CD4-positive, alpha-beta T cell treated with Interleukin-2 at 100 ng/mL for 4 hours (primary cell): ENCODE results near the gene ARFGAP2.

Experiments
- DNase-seq: peaks from one replicate; pipeline ENCODE4 v3.0.0-alpha.2; 2020; ENCODE audit warnings: low spot score

ARFGAP2 gene

GRCh38 chr11:47187723-47188122 lies 11.0 kb upstream of the ARFGAP2 start:
- no peak for DNase-seq

GRCh38 chr11:47186700-47187695 lies 10.3 kb upstream of the ARFGAP2 start:
- DNase-seq = peak; percentile 35

DNA sequence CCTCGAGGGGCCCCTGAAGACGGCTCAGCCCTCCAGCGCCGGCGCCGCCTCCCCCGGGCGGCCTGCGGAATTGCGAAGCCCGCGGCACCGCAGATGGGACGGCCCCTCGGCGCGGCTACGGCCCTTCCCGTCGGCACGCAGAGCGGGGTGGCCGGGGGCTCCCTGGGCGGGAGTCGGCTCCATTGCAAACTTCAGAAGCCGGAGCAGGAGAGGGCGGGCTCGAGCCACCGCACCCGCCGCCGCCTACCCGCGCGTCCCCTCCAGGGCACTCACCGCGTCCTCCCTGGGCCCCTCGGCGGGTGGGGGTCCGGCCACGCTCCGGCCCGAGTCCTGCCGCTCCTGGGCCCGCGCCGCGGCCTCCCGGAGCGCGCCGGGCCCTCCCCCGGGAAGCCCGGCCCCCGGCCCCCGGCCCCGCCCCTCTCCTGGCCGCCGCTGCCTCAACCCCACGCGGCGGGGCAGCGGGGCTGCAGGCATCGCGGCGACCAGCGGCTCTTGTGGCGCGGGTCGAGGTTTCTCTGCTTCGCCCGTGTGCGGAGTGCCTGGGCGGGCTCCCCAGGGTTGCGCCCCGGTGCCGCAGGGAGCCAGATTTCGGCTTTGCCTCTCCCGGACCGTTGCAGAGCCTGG lies 9.5 kb upstream of the ARFGAP2 start, which contains the start of gene PACSIN3:
PACSIN3 (minus strand) TSS at position 359 of the 624 bp plus-strand sequence. CDS start 3,707 bp downstream, outside the sequence.
- peak; percentile 26 for DNase-seq

DNA sequence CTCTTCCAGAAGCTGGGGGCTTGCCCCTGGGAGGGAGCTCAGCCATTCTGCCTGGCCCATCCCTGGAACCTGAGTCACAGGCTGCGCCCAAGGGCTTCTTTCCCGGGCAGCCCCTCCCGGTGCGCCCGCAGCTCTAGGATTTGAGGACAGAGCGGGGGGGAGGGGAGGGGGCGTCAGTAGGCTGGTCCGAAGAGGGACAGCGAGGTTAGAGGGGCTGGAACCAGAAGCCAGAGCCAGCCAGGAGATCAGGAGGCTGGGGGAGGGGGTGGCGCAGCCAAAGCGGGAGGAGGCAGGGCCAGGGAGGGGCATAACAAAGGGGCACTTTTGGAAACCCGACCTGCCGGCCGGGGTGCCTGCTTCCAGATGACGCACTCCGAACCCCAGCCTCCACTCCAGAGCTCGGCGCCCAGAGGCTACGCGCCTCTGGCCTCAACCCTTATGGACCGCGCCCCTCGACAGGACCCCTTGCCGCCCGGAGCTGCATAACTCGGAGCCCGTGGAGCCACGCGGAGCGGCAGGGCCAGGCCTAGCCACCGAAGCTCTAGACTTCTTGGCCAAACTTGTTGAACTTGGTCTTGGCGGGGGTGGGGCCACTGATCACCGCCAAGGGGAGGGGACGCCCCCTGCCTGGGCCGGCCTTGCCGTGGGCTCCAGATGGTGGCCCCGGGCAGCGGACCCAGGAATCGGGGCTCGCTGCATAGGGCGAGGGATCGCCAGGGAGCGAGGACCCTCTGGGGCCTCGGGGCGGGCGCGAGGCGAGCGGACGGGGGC lies 8.8 kb upstream of the ARFGAP2 start:
- DNase-seq = no peak

DNA sequence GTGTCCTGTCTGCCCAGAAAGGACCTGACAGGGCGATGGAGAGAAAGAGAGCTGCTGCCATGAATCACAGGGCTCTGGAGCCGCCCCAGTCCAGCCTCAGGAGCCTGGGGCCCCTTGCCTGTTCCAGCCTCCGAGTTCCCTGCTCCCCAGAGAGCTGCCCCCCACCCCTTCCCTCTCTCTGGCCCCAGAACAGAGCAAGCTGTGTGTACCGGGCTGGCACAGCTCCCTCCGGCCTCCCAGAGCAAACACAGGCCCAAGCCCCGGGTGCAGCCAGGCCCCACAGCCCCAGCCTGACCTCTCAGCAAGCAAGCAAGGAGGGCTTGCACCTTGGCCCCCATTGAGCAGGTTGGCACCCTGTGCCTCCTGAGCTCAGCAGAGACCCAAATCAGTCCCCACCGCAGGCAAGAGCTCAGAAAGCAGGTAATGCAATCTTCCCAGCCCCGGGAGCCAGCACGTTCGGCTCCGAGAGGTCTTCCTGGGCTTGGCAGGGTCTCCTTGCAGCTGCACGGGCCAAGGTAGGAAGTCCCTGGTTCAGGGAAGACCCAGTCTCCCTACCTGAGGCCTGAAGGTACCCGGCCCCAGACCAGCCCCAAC lies 8.1 kb upstream of the ARFGAP2 start:
- DNase-seq = no peak

GRCh38 chr11:47183969-47184368 lies 7.3 kb upstream of the ARFGAP2 start:
- DNase-seq = no peak

GRCh38 chr11:47183031-47183856 lies 6.6 kb upstream of the ARFGAP2 start:
- no peak for DNase-seq

- no peak for DNase-seq
Measured at GRCh38 chr11:47182380-47182779, 5.7 kb upstream of the ARFGAP2 start.

GRCh38 chr11:47181271-47181670 lies 4.6 kb upstream of the ARFGAP2 start:
- no peak for DNase-seq

GRCh38 chr11:47180006-47180787 lies 3.5 kb upstream of the ARFGAP2 start:
- DNase-seq = no peak

DNA sequence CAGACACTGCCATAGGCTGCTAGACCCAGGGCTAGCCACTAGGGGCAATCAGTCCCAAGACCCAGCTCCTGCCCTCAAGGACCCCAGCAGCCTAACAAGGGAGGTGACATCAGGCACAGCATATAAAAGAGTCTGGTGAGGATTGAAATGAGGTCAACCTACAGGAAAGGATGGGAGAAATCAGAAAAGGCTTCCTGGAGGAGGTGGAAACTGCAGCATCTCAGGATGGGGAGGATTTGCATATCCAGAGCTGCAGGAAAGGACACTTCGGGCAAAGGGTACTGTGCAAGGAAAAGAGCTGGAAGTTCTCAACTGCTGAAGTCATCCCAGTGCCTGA lies 2.9 kb upstream of the ARFGAP2 start:
- peak; percentile 38 for DNase-seq

DNA sequence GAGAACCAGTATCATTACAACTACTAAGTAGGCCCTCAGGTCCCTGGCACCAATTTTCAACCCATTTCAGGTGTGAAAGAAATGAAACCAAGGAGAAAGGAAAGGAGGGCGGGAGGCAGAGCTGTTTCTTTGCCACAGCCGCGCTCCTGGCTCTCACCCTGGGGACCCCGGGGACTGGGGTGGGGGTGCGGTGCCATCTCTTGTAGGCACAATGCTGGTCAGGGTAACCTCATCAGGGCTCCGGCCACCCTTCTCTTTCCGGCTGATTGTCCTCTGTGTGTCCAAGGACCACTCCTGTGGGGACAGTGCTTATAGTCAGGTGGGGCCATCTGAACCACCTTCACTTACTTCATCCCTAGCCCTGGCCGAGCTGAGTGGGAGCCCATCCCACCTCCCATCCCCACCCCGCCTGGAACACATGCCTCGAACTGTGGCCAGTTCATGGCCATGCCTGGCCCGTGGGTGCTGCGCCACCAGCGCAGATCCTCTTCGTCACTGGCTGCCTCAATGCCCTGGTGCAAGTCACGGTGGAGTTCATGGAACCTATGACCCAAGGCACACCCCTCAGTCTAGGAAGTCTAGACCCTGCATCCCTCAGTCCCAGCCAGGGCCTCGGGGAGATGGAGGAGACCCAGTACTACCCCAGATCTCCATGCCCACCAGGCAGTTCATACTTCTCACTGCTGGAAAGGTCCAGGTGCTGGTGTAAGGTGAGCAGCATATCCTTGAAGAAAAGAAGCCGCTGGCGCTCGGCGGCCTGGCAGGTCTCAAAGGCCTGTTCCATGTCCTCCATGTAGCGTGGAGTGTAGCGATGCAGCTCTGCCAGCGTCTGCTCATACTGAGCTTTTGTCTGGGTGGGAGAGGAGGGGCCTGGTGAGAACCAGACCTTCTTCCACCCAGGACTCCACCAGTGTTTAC lies 2.3 kb upstream of the ARFGAP2 start:
- no peak for DNase-seq

DNA sequence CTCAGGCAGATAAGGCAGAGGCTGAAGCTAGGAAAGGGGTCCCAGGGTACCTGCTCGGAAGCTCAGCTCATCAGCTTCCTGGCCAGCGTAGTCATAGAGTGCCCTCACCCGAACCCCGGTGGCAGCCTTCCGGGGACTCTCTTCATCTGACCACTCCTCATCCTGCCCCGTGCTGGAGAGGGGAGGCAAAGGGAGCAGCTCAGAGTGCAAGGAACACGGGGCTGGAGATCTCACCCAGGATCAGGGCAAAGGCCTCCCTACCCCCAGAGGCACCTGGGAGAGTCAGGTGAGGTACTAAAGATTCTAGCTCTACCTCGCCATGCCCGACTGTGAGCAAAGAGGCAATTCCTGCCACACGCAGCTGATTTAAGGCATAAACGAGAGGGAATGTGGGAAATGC lies 1.6 kb upstream of the ARFGAP2 start:
- DNase-seq = no peak

- no peak for DNase-seq
Measured at GRCh38 chr11:47177846-47178245, 1.2 kb upstream of the ARFGAP2 start.

GRCh38 chr11:47177229-47177845 lies 658 bp upstream of the ARFGAP2 start:
- peak; percentile 90 for DNase-seq

- DNase-seq = no peak
Measured at GRCh38 chr11:47175746-47176327, 842 bp downstream of the ARFGAP2 start.

DNA sequence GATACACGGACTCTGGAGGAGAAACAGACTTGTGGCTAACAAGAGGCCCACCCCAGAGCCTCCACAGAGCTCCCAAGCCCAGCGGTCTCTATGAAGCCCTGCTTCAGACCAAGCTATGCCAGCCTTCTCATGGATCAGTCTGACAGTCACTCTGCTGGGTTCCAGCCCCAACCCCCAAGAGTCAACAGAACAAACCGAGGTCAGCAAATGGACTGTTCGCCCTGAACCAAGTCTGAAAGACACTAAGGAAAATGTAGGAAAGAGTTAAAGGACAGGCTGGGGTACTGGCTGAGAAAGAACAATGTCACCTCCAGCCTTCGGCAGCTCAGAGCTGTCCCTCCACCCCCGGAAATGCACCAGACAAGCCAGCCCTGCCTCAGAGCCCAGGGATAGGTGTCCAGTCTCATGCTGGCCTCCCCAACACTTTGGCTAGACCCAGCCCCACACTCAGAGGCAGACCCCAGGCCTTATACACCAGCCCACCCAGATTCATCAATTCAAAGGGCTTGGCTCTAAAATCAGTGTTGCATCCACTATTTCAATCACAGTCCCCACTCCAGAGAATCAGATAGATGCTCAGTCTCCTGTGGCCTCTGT lies 3.8 kb downstream of the ARFGAP2 start:
- no peak for DNase-seq

DNA sequence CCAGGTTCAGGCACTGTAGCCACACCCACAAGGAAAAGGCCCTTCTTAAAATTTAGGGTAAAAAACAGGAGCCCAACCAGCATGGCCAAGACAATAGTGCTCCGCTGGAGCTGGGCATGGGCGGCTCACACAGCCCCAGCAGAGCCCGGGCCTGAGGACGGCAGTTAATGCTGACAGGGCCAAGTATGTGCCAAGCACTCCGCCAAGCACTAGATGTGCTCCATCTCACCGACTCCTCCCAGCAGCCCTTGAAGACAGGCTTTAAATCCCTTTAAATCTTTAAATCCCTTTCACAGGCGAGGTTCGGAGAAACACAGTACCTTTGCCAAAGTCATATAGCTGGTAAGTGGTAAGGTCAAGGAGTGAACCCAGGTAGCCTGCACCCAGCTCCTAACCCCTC lies 4.8 kb downstream of the ARFGAP2 start:
- DNase-seq = no peak
